GM18873 (cell line): ENCODE results near the gene PIANP.
A peak's percentile ranks its signal among the peaks of the same experiment; 100 is the strongest.
"Not testable (repeated sequence)": the region's sequence is repeated elsewhere in the genome, so short reads cannot be mapped to it uniquely, and the experiment has no call there.

Source experiments
- ATAC-seq: cut with Tn5 transposase; IDR thresholded peaks from one replicate; pipeline ENCODE4 v1.9.1; 2021; ENCODE audit warnings: mild to moderate bottlenecking, moderate library complexity, moderate number of reproducible peaks; ENCODE audit not compliant: unreplicated experiment, low FRiP score

Gene PIANP

GRCh38 chr12:6708960-6709394 lies 8.4 kb upstream of the PIANP start:
- no peak for ATAC-seq

- not testable (repeated sequence) for ATAC-seq
Measured at GRCh38 chr12:6708351-6708750, 7.7 kb upstream of the PIANP start.

GRCh38 chr12:6703631-6704030 lies 3.0 kb upstream of the PIANP start:
- ATAC-seq, result no peak

- no peak for ATAC-seq
Measured at GRCh38 chr12:6701078-6701768, 608 bp upstream of the PIANP start.

GRCh38 chr12:6699989-6700645 lies 498 bp downstream of the PIANP start:
- no peak for ATAC-seq

GRCh38 chr12:6699259-6699988 lies 1.2 kb downstream of the PIANP start:
- no peak for ATAC-seq

GRCh38 chr12:6698352-6699046 lies 2.1 kb downstream of the PIANP start:
- no peak for ATAC-seq

- ATAC-seq, result no peak
Measured at GRCh38 chr12:6697584-6698351, 2.8 kb downstream of the PIANP start.

- ATAC-seq, result no peak
Measured at GRCh38 chr12:6696690-6697583, 3.7 kb downstream of the PIANP start.

GRCh38 chr12:6695313-6696045 lies 5.1 kb downstream of the PIANP start:
- no peak for ATAC-seq

- ATAC-seq, result no peak
Measured at GRCh38 chr12:6694701-6695100, 5.9 kb downstream of the PIANP start.

- no peak for ATAC-seq
Measured at GRCh38 chr12:6693832-6694355, 6.7 kb downstream of the PIANP start.

- no peak for ATAC-seq
Measured at GRCh38 chr12:6692888-6693287, 7.7 kb downstream of the PIANP start.

- ATAC-seq, result no peak
Measured at GRCh38 chr12:6691473-6691872, 9.1 kb downstream of the PIANP start.

- ATAC-seq, result peak; percentile 78
Measured at GRCh38 chr12:6688999-6689882, 11.4 kb downstream of the PIANP start, which contains the start of gene ZNF384. Gene ZNF384 (minus strand): TSS chr12:6689375. CDS start chr12:6679520, 9,855 bp downstream.

- ATAC-seq, result no peak
Measured at GRCh38 chr12:6688543-6688998, 12.0 kb downstream of the PIANP start.

GRCh38 chr12:6685814-6686213 lies 14.8 kb downstream of the PIANP start:
- ATAC-seq, result no peak
